ENCODE results near the gene PER3.

Gene PER3

GRCh38 chr1:7838714-7839113 lies 54.6 kb downstream of the PER3 start:
- no peak for DNase-seq (ENCODE audit: low read depth)

GRCh38 chr1:7839526-7839925 lies 55.4 kb downstream of the PER3 start:
- DNase-seq (ENCODE audit: low read depth): no peak

- DNase-seq (ENCODE audit: low read depth): no peak
Measured at GRCh38 chr1:7842517-7842916, 58.4 kb downstream of the PER3 start.

- no peak for DNase-seq (ENCODE audit: low read depth)
Measured at GRCh38 chr1:7845761-7846160, 61.7 kb downstream of the PER3 start.

- DNase-seq (ENCODE audit: low read depth): no peak
Measured at GRCh38 chr1:7846656-7847055, 62.6 kb downstream of the PER3 start.

- no peak for DNase-seq (ENCODE audit: low read depth)
Measured at GRCh38 chr1:7847599-7847998, 63.5 kb downstream of the PER3 start.

GRCh38 chr1:7850786-7851185 lies 66.7 kb downstream of the PER3 start:
- DNase-seq (ENCODE audit: low read depth): no peak

GRCh38 chr1:7852804-7853683 lies 69.0 kb downstream of the PER3 start, which contains the start of gene UTS2:
Gene UTS2 (minus strand): TSS chr1:7853065. CDS start chr1:7853003, 62 bp downstream.
- DNase-seq (ENCODE audit: low read depth): no peak

- DNase-seq (ENCODE audit: low read depth): no peak
Measured at GRCh38 chr1:7853684-7854026, 69.6 kb downstream of the PER3 start.

- no peak for DNase-seq (ENCODE audit: low read depth)
Measured at GRCh38 chr1:7856345-7856744, 72.3 kb downstream of the PER3 start.

- no peak for DNase-seq (ENCODE audit: low read depth)
Measured at GRCh38 chr1:7857000-7857399, 72.9 kb downstream of the PER3 start.

- DNase-seq (ENCODE audit: low read depth): no peak
Measured at GRCh38 chr1:7857985-7858384, 73.9 kb downstream of the PER3 start.

- DNase-seq (ENCODE audit: low read depth): no peak
Measured at GRCh38 chr1:7859406-7859805, 75.3 kb downstream of the PER3 start.

GRCh38 chr1:7860130-7860529 lies 76.0 kb downstream of the PER3 start:
- no peak for DNase-seq (ENCODE audit: low read depth)

- no peak for DNase-seq (ENCODE audit: low read depth)
Measured at GRCh38 chr1:7861452-7861851, 77.4 kb downstream of the PER3 start.

- DNase-seq (ENCODE audit: low read depth): no peak
Measured at GRCh38 chr1:7862211-7863060, 78.3 kb downstream of the PER3 start.

GRCh38 chr1:7863756-7864328 lies 79.8 kb downstream of the PER3 start:
- no peak for DNase-seq (ENCODE audit: low read depth)

GRCh38 chr1:7865978-7866377 lies 81.9 kb downstream of the PER3 start:
- DNase-seq (ENCODE audit: low read depth): no peak

GRCh38 chr1:7868070-7868780 lies 84.1 kb downstream of the PER3 start:
- DNase-seq (ENCODE audit: low read depth): no peak

GRCh38 chr1:7869136-7869920 lies 85.2 kb downstream of the PER3 start:
- no peak for DNase-seq (ENCODE audit: low read depth)

GRCh38 chr1:7871136-7871535 lies 87.0 kb downstream of the PER3 start:
- DNase-seq (ENCODE audit: low read depth): no peak
